GM12878 (cell line): ENCODE measurements around the gene PDXDC1. TPM values are rescaled to one million over a fixed set of nuclear protein-coding genes. Genes with fewer than 3 reads are reported as not detected.
"Not testable (repeated sequence)": the region's sequence is repeated elsewhere in the genome, so short reads cannot be mapped to it uniquely, and the experiment has no call there.

Experiments
- ATAC-seq: fragments of 200-7000 bp; cut with Tn5 transposase; 3 replicates; pipeline ENCODE4 v1.9.1; 2020; ENCODE audit warnings: mild to moderate bottlenecking, moderate library complexity
- BruUV-seq: library from RNA; stranded (reverse); fragments of 400-500 nt; replicated peaks from 2 replicates; lab custom pipeline; 2021; lab: Mats Ljungman, UMichigan
- CTCF ChIA-PET: fragments of 300-600 bp; sonication (Branson Sonifier 250); formaldehyde crosslinking; extraction: SDS; loops from one replicate; lab custom pipeline; 2021; ENCODE audit warnings: inconsistent platforms; lab: Yijun Ruan, JAX
- POLR2A ChIA-PET: fragments of 350-600 bp; formaldehyde crosslinking; extraction: SDS; loops from one replicate; lab custom pipeline; 2021; ENCODE audit warnings: inconsistent platforms; lab: Charles Lee
- RAD21 ChIA-PET: fragments of 300-600 bp; sonication (Branson Sonifier 250); formaldehyde crosslinking; loops from one replicate; lab custom pipeline; 2023; ENCODE audit warnings: antibody characterized with exemption; ENCODE audit not compliant: unreplicated experiment; lab: Charles Lee
- SMC1A ChIA-PET: fragments of 300-600 bp; sonication (Branson Sonifier 250); formaldehyde crosslinking; loops from one replicate; lab custom pipeline; 2023; ENCODE audit not compliant: unreplicated experiment, uncharacterized antibody; lab: Charles Lee
- DNase-seq: peaks from one replicate; pipeline ENCODE4 v3.0.0-alpha.2; 2011; ENCODE audit warnings: low read depth, low spot score
- FAIRE-seq: peaks from 3 replicates; lab custom pipeline; 2011; peaks lifted over from hg19 to GRCh38; lab: Jason Lieb, UNC
- H2AFZ ChIP-seq: 2 replicates; pipeline ENCODE4 v1.6.0; 2011; ENCODE audit warnings: low read depth, low read length, control low read depth; ENCODE audit not compliant: control insufficient read depth
- H3K27ac ChIP-seq: 2 replicates; pipeline ENCODE4 v1.5.1; 2011; ENCODE audit warnings: control low read depth; ENCODE audit not compliant: control insufficient read depth, insufficient read depth
- H3K27me3 ChIP-seq, 2 experiments: replicated peaks in 1 of 2; 2 replicates each; pipeline versions ENCODE4 v1.6.0 to v1.6.1; 2011; ENCODE audit warnings: low read length in 1 of 2; ENCODE audit not compliant: control insufficient read depth in 2 of 2, insufficient read depth in 2 of 2
- H3K36me3 ChIP-seq, 2 experiments: 2 replicates each; pipeline ENCODE4 v1.5.1; 2011; ENCODE audit warnings: low read length in 1 of 2; ENCODE audit not compliant: control insufficient read depth in 2 of 2, insufficient read depth in 2 of 2
- H3K4me1 ChIP-seq: 2 replicates; pipeline ENCODE4 v1.6.1; 2011; ENCODE audit warnings: mild to moderate bottlenecking, low read length, moderate library complexity, mixed read lengths; ENCODE audit not compliant: control insufficient read depth, insufficient read depth
- H3K4me2 ChIP-seq: 2 replicates; pipeline ENCODE4 v1.6.0; 2011; ENCODE audit warnings: control low read depth; ENCODE audit not compliant: control insufficient read depth, insufficient read depth
- H3K4me3 ChIP-seq: fragments of 200-600 bp; sonication (generic); 2 replicates; pipeline ENCODE4 v1.5.1; 2016
- H3K79me2 ChIP-seq: 2 replicates; pipeline ENCODE4 v1.6.0; 2011; ENCODE audit warnings: low read length; ENCODE audit not compliant: control insufficient read depth, insufficient read depth
- H3K9ac ChIP-seq: 2 replicates; pipeline ENCODE4 v1.8.0; 2011; ENCODE audit warnings: low read length, control low read depth, mixed read lengths; ENCODE audit not compliant: control insufficient read depth, insufficient read depth
- H3K9me3 ChIP-seq: replicated peaks from 3 replicates; pipeline ENCODE4 v1.5.1; 2011; ENCODE audit warnings: mild to moderate bottlenecking, low read length; ENCODE audit not compliant: control insufficient read depth, insufficient read depth
- H4K20me1 ChIP-seq: 2 replicates; pipeline ENCODE4 v1.6.0; 2011; ENCODE audit not compliant: control insufficient read depth, insufficient read depth
- WGBS: methylation state at CpG from one replicate; pipeline ENCODE4 v1.1.6; 2016; ENCODE audit warnings: low lambda C conversion rate; ENCODE audit not compliant: insufficient replicate concordance, insufficient coverage; ENCODE audit errors: missing lambda C conversion rate; 5-methylcytosine and 5-hydroxymethylcytosine counted together
- in situ Hi-C: fragments of 300-500 bp; cut with MboI; formaldehyde crosslinking; loops from 9 replicates; pipeline ENCODE4 v1.14.3; 2018; ENCODE audit warnings: mixed read lengths
- intact Hi-C: fragments of 100-400 bp; cut with micrococcal nuclease; formaldehyde crosslinking; loops from one replicate; pipeline ENCODE4 v1.14.2; 2022; ENCODE audit not compliant: unreplicated experiment
- polyA plus RNA-seq, 11 experiments: library from polyadenylated mRNA; depleted of rRNA in 4 of 11; unstranded in 6 of 11; stranded (reverse) in 5 of 11; fragments of >200 nt; fragmentation: Nextera tagmentation in 4 of 11; fragmentation: Illumina TruSeq in 1 of 11; extraction: Ambion mirVana in 4 of 11; extraction: Trizol in 1 of 11; gene quantifications; 1 replicate in 1 of 11; 2 replicates in 10 of 11; pipeline versions ENCODE4 v1.2.1 to v1.2.3, GENCODE V29; 2011 to 2016; ENCODE audit warnings: inconsistent platforms in 2 of 11, missing spikeins in 2 of 11, low read depth in 1 of 11
- total RNA-seq, 4 experiments: library from RNA; depleted of rRNA in 3 of 4; stranded (reverse); fragments of >200 nt in 3 of 4; fragmentation: Illumina TruSeq in 1 of 4; extraction: Trizol in 1 of 4; gene quantifications; 2 replicates each; pipeline versions ENCODE4 v1.2.1 to v1.2.3, GENCODE V29; 2013 to 2021

Gene PDXDC1
- total and polyA plus RNA-seq, 10 of the 15 experiments (the other 5 are each of a cell fraction or from before 2014, with no cell fraction given): 6.1 to 78.2 (median 53.8) TPM

DNA sequence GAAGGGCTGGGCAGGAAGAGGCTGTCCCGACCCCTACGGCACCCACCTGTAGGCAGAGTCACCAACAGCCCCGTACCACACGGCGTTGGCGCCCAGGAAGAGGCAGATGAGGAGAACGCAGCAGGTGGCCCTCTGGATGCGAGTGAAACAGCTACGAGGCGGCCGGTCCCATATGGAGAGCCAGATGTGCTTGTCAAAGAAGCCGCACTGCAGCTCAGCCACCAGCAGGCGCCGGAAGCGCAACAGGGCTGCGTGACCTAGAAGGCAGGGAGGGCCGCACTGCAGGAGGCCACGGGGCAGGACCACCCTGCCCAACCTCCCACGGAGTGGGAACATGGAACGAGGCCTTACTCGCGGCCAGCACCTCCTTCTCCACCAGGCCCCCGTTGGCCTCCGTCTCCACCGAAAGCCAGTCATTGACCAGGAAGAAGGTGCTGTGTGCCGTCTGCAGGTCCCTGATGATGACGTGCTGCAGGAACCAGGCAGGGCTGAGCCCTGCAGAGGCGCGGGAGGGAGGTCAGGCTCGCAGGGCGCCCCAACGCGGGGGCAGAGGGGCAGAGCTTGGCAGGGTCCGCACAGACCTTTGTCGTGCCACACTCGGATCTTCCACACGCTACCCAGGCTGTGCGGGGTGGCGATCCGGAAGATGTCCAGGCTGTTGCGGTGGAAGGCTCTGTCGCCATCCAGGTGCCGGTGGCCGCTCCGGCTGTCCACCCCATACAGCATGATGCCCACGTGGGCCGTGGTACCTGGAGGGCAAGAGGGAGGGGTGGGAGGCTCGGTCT, 153.0 kb downstream of the PDXDC1 start:
- DNase-seq, intact Hi-C loops, H3K9ac ChIP-seq, FAIRE-seq, ATAC-seq, H4K20me1 ChIP-seq, CTCF ChIA-PET, H3K27ac ChIP-seq, BruUV-seq, H3K27me3 ChIP-seq, H3K4me1 ChIP-seq, RAD21 ChIA-PET, H3K79me2 ChIP-seq, POLR2A ChIA-PET, SMC1A ChIA-PET, H3K4me2 ChIP-seq, H2AFZ ChIP-seq, in situ Hi-C loops, H3K9me3 ChIP-seq, H3K36me3 ChIP-seq, H3K4me3 ChIP-seq: not testable (repeated sequence)
- 98% methylated on average over 16 of the region's 48 CpGs for WGBS

DNA sequence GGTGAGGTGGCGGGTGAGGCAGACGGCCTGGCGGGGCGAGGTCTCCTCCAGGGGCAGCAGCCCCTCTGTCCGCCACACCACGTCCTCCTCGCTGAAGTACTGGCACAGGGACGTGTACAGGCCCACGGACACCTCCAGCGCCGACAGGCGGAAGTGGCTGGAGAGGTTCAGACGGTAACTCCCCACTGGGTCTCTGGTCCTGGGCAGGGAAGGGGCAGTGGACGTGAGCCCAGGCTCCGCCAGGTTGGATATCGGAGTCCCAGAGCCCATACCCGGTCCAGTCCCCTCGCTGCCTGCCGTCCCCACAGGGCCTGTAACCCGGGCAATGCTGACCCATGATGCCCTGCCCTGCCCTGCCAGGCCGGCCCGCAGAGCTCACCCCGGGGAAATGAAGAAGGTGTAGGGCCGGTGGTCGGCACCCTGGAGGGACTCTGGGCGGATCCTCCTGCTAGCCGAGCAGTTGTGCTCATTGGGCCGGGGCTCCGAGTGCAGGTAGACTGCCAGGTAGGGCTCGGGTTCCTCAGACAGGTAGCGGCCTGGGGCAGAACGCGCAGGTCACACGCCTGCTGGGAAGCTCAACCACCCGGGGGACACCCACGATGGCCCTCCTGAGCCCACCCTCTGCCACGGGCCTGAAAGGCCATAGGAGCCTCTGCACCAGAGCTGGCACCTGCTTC, 155.6 kb downstream of the PDXDC1 start:
- H4K20me1 ChIP-seq, H3K4me2 ChIP-seq, H3K27me3 ChIP-seq, H2AFZ ChIP-seq, H3K9me3 ChIP-seq, RAD21 ChIA-PET, H3K9ac ChIP-seq, BruUV-seq, H3K4me3 ChIP-seq, SMC1A ChIA-PET, POLR2A ChIA-PET, intact Hi-C loops, FAIRE-seq, H3K36me3 ChIP-seq, H3K79me2 ChIP-seq, CTCF ChIA-PET, H3K27ac ChIP-seq, H3K4me1 ChIP-seq, DNase-seq, ATAC-seq, in situ Hi-C loops: not testable (repeated sequence)
- WGBS: 99% methylated on average over 17 of the region's 37 CpGs

DNA sequence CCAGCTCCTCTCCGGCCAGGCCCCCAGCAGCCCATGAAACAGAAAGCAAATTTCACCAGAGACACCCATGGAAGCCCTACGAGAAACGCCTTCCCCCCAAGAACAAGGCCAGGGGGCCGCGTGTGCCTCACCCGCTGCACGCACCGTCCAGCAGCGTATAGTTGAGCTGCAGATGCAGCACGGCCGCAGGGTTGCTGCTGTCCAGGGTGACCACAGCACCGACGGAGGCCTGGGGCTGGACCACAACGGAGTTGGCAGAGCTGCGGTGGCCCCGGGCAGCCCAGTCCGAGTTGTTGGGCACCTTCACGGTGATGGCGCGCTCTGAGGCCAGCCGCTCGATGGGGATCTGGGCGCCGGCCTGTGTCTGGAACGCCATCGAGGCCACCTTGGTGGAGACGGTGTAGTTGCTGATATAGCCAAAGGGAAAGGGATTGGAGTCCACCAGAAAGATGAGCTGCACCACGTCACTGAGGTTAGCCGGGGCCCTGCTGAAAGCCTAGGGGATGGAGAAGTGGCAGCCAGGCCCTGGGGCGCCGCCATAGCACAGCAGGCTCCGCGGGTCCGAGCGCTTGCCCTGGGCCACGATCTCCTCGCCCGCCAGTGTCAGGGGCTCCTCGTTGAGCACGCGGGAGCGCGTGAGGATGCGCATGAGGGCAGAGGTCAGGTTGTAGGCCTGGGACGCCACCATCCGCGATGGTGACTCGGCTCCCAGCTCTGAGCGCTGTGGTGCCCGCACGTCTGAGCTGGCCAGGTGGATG, 156.3 kb downstream of the PDXDC1 start:
- in situ Hi-C loops, ATAC-seq, H3K36me3 ChIP-seq, DNase-seq, SMC1A ChIA-PET, H3K4me2 ChIP-seq, H4K20me1 ChIP-seq, POLR2A ChIA-PET, H3K4me1 ChIP-seq, H3K27ac ChIP-seq, H3K79me2 ChIP-seq, FAIRE-seq, H2AFZ ChIP-seq, H3K9ac ChIP-seq, intact Hi-C loops, H3K4me3 ChIP-seq, BruUV-seq, CTCF ChIA-PET, H3K9me3 ChIP-seq, H3K27me3 ChIP-seq, RAD21 ChIA-PET: not testable (repeated sequence)
- 98% methylated on average over 31 of the region's 51 CpGs for WGBS
